ENCODE results near the gene PNMA8B. TPM values are rescaled to one million over a fixed set of nuclear protein-coding genes. Genes with fewer than 3 reads are reported as not detected.

Gene PNMA8B
- 1 to 10 TPM; 1.5 to 3.3 (median 1.6) TPM for total RNA-seq

GRCh38 chr19:46495786-46496099 lies at the start of gene PNMA8B:
Gene PNMA8B, minus strand, starts transcription at chr19:46495867. Its CDS starts 402 bp downstream, at chr19:46495465.
- 23% methylated on average over 5 of the region's 29 CpGs for WGBS
- intact Hi-C loops (cut with DNase I): no loop called here
- no peaks in the 10 kb centered on the region for H3K36me3 ChIP-seq
- DNase-seq (ENCODE audit: extremely low spot score): no peak
- TF ChIP-seq EP300 (IDR thresholded peaks at IDR 0.05) (no peak), POLR2AphosphoS5 (IDR thresholded peaks at IDR 0.05) (no peak), POLR2A (IDR thresholded peaks at IDR 0.05; ENCODE audit: low read depth) (no peak), CTCF (IDR thresholded peaks at IDR 0.05) (no peak)
- H3K4me3 ChIP-seq: peak within 1 kb of the TSS; percentile 41 to 54 (median 44)
- H3K4me1 ChIP-seq: peaks cover 11 to 42% (median 34%) of the 10 kb centered on the region in 4 donors
- no peak within 1 kb of the TSS for H3K27ac ChIP-seq (replicated peaks in 1 of 4)
- peaks cover 0 to 47% (median 11%) of the 10 kb centered on the region in 4 donors for H3K27me3 ChIP-seq
- H3K9me3 ChIP-seq: no peaks in the 10 kb centered on the region

GRCh38 chr19:46544651-46545050 lies 49.0 kb upstream of the PNMA8B start:
- Histone ChIP-seq H3K36me3 (no peaks in the 10 kb centered on the region), H3K9me3 (peaks cover 0 to 6% (median 0%) of the 10 kb centered on the region in 4 donors), H3K4me3 (no peak overlapping the region), H3K4me1 (peaks cover 0 to 7% (median 0%) of the 10 kb centered on the region in 4 donors), H3K27me3 (no peaks in the 10 kb centered on the region), H3K27ac (replicated peaks in 1 of 4) (no peak overlapping the region)
- TF ChIP-seq CTCF (IDR thresholded peaks at IDR 0.05): no peak
- TF ChIP-seq POLR2A (IDR thresholded peaks at IDR 0.05; ENCODE audit: low read depth): no peak
- WGBS: 83% methylated on average over 5 of the region's 5 CpGs
- no peak for DNase-seq (ENCODE audit: extremely low spot score)
- intact Hi-C loops (cut with DNase I): no loop called here

- H3K36me3 ChIP-seq: no peaks in the 10 kb centered on the region
- intact Hi-C loops (cut with DNase I): loop anchor here (2.0 kb wide), 1 partner anchor 14 kb away; no protein-coding TSS in a partner anchor
- H3K27ac ChIP-seq (replicated peaks in 1 of 4): no peak overlapping the region
- no peaks in the 10 kb centered on the region for H3K27me3 ChIP-seq
- no peaks in the 10 kb centered on the region for H3K9me3 ChIP-seq
- WGBS: 35% methylated on average over 15 of the region's 15 CpGs
- DNase-seq (ENCODE audit: extremely low spot score): peak; percentile 99
- no peak overlapping the region for H3K4me3 ChIP-seq
- TF ChIP-seq CTCF (IDR thresholded peaks at IDR 0.05) (peak; percentile 91 to 97 (median 95)), POLR2AphosphoS5 (IDR thresholded peaks at IDR 0.05) (no peak)
- peaks cover 0 to 7% (median 0%) of the 10 kb centered on the region in 4 donors for H3K4me1 ChIP-seq
Measured at GRCh38 chr19:46542428-46543230, 47.0 kb upstream of the PNMA8B start.

- Histone ChIP-seq H3K36me3 (no peaks in the 10 kb centered on the region), H3K4me3 (no peak overlapping the region), H3K9me3 (no peaks in the 10 kb centered on the region), H3K4me1 (peaks cover 0 to under 1% (median 0%) of the 10 kb centered on the region in 4 donors), H3K27me3 (no peaks in the 10 kb centered on the region), H3K27ac (replicated peaks in 1 of 4) (no peak overlapping the region)
- WGBS: 37% methylated on average over 17 of the region's 19 CpGs
- TF ChIP-seq CTCF (IDR thresholded peaks at IDR 0.05): peak; percentile 66 to 93 (median 79)
- TF ChIP-seq POLR2AphosphoS5 (IDR thresholded peaks at IDR 0.05): no peak
- DNase-seq (ENCODE audit: extremely low spot score): no peak
- intact Hi-C loops (cut with DNase I): loop anchor here (10.0 kb wide), 1 partner anchor 127 kb away; the partner anchor contains the start of gene DACT3
Measured at GRCh38 chr19:46537136-46538097, 41.8 kb upstream of the PNMA8B start.

Data from esophagus muscularis mucosa (tissue), 4 donors.